Measurements from ENCODE around the gene PCDHGA5.

DNA sequence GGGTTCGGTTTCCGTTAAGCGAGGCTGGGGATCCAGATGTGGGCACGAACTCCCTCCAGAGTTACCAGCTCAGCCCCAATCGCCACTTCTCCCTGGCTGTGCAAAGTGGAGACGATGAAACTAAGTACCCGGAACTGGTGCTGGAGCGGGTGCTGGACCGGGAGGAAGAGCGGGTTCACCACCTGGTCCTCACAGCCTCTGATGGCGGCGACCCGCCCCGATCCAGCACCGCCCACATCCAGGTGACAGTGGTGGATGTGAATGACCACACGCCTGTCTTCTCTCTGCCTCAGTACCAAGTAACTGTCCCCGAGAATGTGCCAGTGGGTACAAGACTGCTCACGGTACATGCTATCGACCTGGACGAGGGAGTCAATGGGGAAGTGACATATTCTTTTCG, 19.4 kb downstream of the PCDHGA5 start:
- no peak for TF ChIP-seq EZH2 (IDR thresholded peaks at IDR 0.05; ENCODE audit: low read length)
- TF ChIP-seq, protein P1, sequence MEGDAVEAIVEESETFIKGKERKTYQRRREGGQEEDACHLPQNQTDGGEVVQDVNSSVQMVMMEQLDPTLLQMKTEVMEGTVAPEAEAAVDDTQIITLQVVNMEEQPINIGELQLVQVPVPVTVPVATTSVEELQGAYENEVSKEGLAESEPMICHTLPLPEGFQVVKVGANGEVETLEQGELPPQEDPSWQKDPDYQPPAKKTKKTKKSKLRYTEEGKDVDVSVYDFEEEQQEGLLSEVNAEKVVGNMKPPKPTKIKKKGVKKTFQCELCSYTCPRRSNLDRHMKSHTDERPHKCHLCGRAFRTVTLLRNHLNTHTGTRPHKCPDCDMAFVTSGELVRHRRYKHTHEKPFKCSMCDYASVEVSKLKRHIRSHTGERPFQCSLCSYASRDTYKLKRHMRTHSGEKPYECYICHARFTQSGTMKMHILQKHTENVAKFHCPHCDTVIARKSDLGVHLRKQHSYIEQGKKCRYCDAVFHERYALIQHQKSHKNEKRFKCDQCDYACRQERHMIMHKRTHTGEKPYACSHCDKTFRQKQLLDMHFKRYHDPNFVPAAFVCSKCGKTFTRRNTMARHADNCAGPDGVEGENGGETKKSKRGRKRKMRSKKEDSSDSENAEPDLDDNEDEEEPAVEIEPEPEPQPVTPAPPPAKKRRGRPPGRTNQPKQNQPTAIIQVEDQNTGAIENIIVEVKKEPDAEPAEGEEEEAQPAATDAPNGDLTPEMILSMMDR (optimal IDR thresholded peaks at IDR 0.05 in 1 of 3, IDR thresholded peaks at IDR 0.05 in 1 of 3, conservative IDR thresholded peaks at IDR 0.05 in 1 of 3; ENCODE audit: extremely low read depth in 1 of 3, insufficient read depth in 2 of 3, low read length in 3 of 3) = no peak

All from keratinocyte (primary cell).